ENCODE measurements around the gene GTF3C5.

GTF3C5 gene

DNA sequence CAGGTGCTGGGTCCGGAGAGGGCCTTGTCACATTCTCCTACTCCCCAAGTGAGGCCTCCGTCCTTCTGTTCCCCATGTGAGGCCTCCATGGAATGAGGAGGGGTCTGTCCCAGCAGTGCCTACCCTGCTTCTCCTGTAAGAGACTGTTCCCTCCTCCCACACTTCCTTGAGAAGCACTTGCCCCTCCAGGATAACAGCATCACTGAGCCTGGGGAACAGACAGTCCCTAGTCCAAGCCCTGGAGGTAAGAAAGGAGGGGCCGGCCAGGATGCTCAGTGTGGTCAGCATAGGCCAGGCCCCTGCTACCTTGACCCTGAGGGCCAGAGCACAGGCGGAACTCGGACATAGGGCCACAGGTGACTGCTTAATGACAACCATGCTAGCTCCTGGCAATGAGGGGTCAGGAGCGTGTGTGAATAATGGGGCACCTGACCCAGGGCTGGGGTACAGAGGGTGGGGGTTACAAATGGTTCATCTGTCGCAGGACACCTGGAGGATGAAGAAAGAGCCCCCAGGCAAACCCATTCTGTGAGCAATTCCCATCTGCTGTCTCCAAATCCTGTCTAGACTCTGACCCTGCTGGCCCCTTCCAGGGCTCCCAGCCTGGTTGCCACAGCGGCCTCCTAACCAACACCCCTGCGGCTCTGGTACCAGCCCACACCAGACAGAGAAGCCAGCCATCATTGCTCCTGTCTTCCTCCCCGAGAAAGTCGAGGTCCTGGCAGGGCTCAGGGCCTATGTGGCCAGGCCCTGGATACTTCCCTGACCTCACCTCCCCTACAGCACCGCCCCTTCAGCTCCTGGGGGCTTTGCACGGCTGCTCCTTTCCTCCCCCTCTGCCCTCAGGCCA, 69.9 kb downstream of the GTF3C5 start:
- no peak for TF ChIP-seq GATA2 (IDR thresholded peaks at IDR 0.05; ENCODE audit: low read depth, low read length)

DNA sequence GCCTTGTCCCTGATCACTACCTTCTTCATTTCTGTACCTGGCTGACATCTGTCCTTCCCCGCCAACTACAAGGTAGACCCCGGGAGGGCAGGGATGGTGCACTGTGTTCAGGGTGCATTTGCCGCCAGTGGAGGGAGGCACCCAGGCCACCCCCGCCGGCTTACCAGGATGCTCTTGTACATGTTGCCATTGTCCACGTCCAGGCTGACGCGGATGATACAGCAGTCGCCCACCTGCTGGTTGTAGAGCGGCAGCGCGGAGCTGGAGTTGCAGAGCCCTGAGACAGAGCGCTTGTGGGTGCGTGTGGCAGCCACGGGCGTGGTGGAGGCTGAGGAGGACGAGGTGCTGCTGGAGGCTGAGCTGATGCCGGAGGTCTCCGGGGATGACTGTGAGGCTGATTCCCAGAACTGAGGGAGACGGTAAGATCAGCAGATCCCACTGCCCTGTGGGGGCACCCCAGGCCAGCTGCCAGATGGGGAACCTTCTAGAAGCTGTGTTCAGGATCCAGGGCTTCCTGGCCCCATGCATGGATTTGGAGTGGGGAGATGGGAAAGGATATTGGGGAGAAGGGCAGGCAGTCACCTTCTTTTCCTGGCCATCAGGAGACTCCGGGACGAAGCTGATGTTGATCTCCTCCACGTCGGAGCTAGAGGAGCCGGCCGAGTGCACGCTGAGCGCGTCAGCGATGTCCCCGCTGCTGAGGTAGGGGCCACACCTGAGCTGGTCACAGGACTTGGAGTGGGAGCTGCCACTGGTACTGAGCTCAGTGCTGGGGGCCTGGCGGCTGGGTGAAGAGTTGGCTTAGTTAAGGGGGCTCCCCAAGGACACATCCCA, 70.8 kb downstream of the GTF3C5 start:
- TF ChIP-seq GATA2 (IDR thresholded peaks at IDR 0.05; ENCODE audit: low read depth, low read length) (no peak), GATA3 (IDR thresholded peaks at IDR 0.05; ENCODE audit: low read depth, low read length) (no peak)

DNA sequence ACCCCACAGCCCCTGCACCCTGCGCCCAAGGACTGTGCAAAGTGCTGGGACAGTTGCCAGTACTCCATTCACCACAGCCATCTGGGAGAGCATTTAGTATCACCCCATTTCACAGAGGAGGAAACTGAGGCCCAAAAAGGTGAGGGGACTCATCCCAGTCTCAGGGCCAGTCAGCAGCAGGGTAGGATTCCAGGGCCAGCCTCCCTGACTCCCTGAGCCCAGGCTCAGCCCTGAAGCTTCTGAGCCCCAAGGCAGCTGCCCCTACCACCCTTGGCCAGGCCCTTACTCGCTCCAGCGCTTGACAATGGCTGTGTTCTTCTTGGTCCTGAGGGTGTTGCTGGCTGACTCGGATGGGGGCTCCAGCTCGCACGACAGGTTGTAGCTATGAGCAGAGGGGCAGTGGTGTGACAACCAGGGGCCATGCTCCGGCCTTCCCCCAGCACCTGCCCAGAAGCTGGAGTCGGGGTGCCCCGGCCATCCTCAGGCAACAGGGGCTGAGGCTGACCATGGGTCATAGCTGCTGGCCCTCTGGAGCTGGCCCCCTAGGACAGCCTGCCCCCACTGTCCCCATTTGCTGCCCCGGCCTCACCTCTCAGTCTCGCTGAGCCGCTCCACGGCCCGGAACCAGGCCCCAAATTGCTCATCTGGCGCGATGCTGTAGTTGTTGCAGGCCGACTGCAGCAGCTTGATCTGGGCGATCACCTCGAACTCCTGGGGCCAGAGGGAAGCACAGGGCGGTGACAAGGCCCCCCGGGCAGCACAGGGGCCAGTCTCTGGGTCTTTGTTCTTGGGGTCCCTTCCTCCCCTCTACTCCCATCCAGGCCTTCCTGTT, 71.6 kb downstream of the GTF3C5 start:
- TF ChIP-seq GATA3 (IDR thresholded peaks at IDR 0.05; ENCODE audit: low read depth, low read length): no peak
- no peak for TF ChIP-seq GATA2 (IDR thresholded peaks at IDR 0.05; ENCODE audit: low read depth, low read length)

DNA sequence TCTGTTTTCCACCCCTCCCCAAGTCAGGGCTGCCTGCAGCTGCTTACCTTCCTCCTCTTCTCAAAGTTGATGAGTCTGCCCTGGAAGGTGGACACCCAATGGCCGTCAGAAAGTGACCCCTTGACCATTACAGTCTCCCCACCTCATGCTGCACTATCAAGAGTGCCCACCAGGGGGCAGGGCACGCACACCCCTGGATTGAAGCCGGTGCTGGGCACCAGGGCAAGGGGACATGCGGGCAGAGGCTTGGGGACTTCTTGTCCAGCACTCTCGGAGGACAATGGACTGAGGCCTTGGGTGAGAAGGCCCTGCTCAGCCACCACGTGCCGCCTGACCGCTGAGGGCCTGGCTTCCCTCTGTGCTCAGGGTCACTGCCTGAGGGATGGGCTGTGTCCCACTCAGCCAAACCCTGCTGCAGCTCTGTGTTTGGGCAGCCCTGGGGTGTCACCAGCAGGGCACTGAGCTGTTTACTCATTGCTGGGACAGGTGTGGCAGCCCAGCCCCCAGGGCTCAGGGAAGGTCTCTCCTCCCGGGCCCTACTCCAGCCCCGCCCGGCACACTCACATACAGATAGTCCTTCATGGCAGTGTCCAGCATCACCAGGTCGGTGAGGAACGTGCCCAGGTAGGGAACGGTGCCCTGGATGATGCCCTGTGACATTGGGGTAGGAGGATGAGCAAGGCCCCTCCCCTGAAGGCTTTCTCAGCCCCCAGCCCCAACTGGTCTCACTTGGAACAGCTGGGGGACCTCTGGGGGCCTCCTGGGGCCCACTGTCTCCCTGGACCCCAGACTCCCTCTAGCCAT, 72.6 kb downstream of the GTF3C5 start:
- TF ChIP-seq GATA2 (IDR thresholded peaks at IDR 0.05; ENCODE audit: low read depth, low read length) (no peak), GATA3 (IDR thresholded peaks at IDR 0.05; ENCODE audit: low read depth, low read length) (no peak)

DNA sequence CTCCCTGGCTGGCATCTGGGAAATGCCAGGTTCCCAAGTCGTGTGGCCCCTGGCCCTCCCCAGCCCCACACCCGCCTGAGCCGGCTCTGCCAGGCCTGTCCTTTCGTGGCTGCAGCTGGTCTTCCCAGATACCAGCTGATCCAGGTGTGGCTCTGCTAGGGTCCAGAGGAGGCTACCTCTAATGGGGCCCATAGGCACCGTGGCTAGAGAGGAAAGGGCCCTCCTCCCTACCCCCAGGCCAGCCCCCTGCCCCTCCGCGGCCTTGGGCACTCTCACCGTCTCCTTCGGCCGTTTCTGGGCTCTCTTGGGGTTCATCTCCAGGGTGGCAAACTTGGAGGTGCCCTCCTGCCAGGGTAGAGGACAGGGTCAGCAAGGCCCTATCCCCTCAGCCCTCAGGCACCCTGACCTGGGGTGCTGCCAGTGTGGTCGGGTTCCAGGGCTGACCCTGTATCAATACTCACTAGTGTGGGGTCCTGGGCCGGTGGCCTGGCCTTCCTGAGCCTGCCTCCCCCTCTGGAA, 73.2 kb downstream of the GTF3C5 start:
- TF ChIP-seq GATA3 (IDR thresholded peaks at IDR 0.05; ENCODE audit: low read depth, low read length) (no peak), GATA2 (IDR thresholded peaks at IDR 0.05; ENCODE audit: low read depth, low read length) (no peak)

DNA sequence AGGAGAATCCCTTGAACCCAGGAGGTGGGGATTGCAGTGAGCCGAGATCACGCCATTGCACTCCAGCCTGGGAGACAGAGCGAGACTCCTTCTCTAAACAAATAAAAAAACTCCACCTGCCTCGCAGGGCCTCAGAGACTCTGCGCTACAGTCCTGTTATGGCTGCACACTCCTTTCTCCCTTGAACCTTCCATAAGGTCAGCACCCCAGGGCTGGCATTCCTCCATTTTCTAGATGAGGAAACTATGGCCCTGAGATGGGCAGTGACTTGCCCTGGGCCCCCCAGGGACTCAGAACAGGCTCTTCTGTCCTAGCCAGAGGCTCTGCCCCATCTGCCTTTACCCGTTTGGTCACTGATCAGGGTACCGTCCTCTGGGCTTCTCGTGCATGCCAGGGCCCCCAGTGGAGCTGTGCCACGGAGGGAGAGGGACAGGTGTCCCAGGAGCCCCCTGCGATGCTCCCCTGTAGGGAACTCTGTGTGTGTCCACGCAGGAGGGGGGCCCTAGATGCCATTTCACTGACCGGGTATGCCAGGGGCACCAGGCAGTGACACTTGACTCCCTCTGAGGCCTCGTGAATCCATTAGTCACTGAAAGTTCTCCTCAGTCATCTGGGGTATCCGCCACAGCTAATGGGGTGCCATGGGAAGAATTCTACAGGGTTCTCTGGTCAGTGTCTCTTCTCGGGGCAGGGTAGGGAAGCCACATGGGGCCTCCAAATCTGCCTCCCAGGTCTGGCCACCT, 74.1 kb downstream of the GTF3C5 start:
- TF ChIP-seq GATA3 (IDR thresholded peaks at IDR 0.05; ENCODE audit: low read depth, low read length): no peak
- no peak for TF ChIP-seq GATA2 (IDR thresholded peaks at IDR 0.05; ENCODE audit: low read depth, low read length)

DNA sequence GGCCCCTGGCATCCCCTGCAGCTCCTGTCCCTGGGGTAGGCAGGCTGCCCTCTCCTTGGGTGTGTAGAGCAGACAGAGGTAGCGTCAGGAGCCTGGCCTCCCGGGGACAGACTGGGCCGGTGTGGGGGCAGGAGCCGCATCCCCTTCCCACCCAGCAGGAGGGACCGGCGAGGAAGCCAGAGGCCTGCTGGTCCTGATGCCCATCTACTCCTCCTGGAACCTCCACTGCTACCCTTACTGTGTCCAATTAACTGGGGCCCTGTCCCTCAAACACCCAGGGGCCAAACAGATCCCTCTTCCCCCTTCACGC, 74.6 kb downstream of the GTF3C5 start:
- TF ChIP-seq GATA2 (IDR thresholded peaks at IDR 0.05; ENCODE audit: low read depth, low read length): no peak
- TF ChIP-seq GATA3 (IDR thresholded peaks at IDR 0.05; ENCODE audit: low read depth, low read length): no peak

DNA sequence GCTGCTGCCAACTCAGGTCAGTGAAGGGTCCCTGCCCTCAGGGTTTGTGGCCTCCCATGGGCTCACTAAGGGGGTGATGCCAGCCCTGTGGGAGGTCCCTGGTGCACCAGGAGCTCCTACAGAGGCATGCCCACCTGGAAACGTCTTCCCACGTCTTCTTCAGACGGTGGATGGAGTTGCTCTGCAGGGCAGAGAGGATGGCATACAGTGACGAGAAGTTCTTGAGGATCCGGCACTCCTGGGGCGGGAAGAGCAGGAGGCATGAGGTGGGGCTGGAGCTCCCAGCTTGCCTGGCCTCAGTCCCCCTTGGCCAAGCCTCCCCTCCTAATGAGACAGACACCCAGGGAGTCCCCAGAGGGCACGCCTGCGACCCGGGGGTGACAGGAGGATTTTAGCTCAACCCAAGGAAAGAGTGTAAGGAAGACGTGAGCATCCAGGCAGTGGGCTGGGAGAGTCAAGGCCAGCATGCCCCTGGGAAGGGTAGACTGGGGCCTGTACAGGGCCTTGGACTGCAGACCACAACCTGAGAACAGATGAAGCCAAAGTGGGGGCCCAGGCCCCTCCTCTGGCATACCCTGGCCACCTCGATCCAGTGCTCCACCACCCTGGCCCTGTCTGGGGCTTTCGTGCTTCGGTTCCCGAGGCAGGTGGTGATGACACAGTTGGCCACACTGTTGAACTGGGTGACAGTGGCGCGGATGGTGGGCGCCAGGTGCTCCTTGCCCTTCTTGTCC, 75.9 kb downstream of the GTF3C5 start:
- TF ChIP-seq GATA2 (IDR thresholded peaks at IDR 0.05; ENCODE audit: low read depth, low read length) (no peak), GATA3 (IDR thresholded peaks at IDR 0.05; ENCODE audit: low read depth, low read length) (no peak)

DNA sequence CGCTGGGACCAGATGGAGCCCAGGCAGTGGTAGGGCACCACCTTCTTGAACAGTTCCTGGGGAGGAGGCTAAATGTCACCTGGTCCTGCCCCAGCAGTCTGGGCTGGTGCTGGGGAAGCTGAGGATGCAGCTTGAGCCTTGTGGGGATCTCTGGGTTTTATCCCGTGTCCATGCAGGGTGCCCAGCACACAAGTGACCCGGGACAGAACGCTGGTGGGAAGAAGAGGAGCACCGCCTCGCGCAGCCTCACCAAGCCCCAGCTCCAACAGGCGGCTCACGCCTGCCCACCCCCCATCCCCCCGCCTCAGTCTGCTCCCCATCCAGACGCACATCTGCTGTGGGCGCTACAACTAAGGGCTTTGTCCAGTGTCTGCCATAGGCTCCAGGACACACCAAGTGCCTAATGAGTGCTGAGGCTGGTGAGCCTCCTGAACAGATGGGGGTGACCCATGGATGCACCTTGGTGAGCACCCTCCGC, 76.5 kb downstream of the GTF3C5 start:
- no peak for TF ChIP-seq GATA2 (IDR thresholded peaks at IDR 0.05; ENCODE audit: low read depth, low read length)
- no peak for TF ChIP-seq GATA3 (IDR thresholded peaks at IDR 0.05; ENCODE audit: low read depth, low read length)

Data from SH-SY5Y (cell line).